ENCODE data around the gene PKDREJ.

GRCh38 chr22:46262449-46263215 is 511 bp downstream of the PKDREJ start:
- no peak for TF ChIP-seq CTCF (IDR thresholded peaks at IDR 0.05; ENCODE audit: low read depth, low read length)
- TF ChIP-seq, protein P1, sequence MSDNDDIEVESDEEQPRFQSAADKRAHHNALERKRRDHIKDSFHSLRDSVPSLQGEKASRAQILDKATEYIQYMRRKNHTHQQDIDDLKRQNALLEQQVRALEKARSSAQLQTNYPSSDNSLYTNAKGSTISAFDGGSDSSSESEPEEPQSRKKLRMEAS (IDR thresholded peaks at IDR 0.05; ENCODE audit: low read depth, low read length), result no peak
